Stimulated activated naive CD4-positive, alpha-beta T cell (primary cell): Measurements from ENCODE around the gene KCNE3.

ENCODE experiments used
- DNase-seq, 6 experiments: peaks; one replicate each; lab custom pipeline; 2025; lab: John Stamatoyannopoulos, UW

The KCNE3 gene, protein sequence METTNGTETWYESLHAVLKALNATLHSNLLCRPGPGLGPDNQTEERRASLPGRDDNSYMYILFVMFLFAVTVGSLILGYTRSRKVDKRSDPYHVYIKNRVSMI

DNA sequence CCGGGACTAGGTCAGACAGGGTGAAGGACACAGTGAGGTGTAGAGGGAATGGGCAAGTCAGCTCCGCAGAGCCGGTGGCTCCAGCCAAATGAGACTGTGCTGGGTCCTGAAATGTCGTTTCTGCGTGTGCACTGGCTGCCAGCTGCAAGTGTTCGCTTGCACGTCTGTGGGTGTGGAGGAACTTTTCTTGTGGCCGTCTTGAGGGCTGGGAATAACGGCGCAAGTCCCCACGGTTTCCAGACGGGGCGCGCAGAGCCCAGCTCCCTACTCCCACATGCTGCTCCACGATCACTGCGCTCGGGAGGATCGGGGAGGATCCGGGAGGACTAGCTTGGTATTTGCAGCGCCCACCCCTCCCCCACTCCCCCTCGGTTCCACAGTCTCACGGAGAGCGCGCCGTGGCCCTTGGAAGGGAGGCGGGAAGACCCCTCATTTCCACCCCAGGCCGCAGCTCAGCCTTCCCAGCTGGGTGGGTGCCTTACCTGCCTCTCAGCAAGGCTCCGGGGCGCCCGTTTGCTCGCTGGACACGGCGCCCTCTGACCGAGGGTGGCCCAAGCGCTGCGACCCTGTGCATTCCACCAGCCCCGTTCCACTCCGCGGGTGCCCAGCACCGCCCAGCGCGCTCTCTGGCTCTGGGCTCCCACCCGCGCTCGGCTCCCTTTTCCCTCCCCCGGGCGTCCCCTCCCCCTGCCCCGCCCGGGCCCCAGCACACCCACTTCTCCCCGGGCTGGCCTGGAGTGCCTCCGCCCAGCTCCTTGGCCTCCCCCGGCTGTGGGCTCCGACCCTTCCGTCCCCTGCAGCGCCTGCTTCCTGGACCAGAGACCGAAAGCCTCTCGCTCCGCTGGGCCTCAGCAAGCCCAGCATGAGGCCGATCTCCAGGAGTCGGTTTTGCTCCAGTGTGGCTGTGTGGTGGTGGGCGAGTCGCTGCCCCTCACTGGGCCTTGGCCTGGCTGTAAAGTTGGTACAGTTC, at the start of gene KCNE3:
TSS of gene KCNE3 (minus strand) at position 634 of the 970 bp plus-strand sequence. CDS start 9,986 bp downstream, outside the sequence.
- DNase-seq, result no peak

DNA sequence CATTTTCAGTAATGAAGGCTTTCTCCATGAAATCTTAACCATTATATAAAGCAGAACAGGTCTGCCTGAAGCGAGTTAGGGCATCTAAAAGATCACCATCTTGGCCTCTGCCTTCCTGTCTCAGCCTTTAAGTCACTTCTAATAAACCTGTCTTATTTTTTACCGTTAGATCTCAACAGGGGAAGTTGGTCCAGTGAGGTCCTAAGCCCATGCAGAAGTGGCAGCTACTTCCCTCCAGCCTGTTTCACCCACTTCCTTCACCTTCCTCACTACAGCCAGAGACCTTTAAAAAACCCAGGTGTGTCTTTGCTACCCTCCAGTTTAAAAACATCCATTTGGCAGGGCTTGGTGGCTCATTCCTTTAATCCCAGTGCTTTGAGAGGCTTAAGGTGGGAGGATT, 40.2 kb upstream of the KCNE3 start:
- no peak for DNase-seq

DNA sequence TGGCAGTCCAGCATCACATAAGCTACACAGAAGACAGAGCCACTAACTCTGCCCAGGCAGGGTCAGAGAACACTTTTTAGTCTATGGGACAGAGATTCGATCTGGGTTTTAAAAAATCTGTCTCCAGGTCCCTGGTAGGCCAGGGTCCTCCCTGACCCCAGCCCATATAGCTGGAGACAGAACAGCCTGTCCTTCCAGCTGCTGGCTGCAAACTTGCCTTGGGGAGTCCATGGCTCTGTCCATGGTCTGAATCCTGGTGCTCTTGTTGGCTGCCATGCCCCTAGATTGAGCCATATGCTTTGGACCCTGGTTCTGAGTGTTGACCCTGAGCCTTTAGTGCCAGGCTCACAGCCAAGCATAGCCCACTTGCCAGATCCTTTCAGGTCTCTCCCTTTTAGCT, 39.5 kb upstream of the KCNE3 start:
- DNase-seq, result no peak

DNA sequence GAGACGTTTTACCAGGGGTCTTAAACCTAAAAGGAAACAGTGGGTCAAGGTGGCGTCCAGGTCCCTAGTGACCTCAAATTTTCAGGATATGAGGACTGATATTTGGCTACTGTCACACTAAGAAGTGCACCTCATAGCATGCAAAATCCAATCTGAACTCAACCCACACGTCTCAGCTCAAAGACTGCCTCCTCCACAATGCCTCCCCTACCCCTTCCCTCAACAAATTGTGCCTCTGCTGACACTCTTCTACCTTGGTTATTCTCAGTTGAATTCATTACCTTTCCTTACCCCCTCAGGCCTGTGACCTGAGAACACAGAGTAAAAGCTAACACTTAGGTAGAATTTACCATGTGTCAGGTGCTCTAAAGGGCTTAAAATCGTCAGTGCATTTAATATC, 38.6 kb upstream of the KCNE3 start:
- DNase-seq, result no peak

DNA sequence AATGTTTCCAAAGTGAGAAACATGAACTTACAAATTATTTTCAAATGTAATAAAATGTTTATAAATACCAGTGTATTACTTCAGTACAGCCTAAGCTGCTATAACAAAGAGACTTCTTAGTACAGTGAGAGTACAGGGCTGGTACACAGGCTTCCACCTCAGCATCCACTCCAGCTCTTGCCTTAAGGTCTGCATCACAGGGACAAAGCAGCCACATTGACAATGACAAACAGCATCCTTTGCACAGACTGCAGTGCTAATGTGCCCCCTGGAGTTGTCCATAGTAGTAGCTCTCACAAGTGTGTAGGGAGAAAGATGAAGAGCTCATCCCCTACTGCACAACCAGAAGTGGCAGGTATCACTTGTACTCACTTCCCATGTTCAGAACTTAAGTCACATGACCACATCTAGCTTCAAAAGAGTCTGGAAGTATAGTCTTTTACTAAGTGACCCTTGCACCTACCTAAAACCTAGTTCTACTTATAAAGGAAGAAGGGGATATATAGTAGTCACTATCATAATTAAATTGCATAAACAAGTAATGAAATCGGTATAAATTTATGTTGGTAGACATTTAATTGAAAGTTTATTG, 36.8 kb upstream of the KCNE3 start:
- DNase-seq, result no peak

DNA sequence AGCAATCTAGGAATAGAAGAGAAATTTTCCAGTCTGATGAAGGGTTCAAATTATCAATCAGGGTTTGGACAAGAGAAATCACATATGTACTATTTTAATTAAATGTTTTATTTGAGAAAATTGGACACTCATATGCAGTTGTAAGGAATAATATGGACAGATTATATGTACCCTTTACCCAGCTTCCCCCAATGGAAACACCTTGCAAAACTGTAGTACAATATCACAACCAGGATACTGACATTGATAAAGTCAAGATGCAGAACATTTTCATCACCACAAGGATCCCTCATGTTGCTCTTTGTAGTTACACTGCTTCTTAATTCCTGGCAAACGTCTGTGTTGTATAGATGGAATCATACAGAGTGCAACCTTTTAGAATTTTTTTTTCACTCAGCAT, 27.6 kb upstream of the KCNE3 start:
- DNase-seq, result no peak

DNA sequence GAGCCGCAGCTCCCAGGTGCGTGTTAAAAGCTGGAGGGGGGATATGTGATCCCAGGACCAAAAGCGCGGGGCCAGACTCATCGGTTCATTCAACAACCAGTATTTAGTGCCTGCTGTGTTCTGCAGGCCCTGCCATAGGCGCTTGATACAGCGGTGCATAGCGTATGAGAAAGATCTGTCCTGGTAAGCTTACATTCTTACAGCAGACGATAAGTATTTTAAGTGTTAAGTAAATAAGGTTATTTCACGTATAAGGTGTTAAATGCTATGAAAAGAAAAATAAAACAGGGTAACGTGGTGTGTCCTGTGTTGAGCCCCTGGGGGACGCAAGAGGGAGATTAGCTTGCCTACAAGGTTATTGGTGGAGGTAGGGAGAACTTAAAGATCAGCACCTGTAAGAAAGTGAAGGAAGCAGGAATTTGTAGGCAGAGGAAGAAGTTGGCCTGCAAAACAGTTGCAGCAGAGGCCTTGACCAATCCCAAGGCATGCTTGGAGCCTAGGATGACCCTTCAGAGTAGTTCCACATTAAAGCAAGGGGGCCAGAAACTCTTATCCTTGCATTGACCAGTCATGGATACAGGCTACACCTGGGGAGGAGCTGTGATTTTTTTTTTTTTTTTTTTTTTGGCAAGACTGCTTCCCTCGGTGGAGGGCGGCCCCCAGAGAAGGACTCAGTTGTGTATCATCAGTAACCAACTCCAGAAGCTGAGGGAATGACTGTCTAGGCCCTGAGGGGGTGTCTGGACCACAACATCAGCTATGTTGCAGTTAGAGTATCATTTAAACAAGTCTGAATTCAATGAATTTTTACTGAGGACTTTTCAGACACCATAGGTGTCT, 26.7 kb upstream of the KCNE3 start:
- DNase-seq, result no peak

DNA sequence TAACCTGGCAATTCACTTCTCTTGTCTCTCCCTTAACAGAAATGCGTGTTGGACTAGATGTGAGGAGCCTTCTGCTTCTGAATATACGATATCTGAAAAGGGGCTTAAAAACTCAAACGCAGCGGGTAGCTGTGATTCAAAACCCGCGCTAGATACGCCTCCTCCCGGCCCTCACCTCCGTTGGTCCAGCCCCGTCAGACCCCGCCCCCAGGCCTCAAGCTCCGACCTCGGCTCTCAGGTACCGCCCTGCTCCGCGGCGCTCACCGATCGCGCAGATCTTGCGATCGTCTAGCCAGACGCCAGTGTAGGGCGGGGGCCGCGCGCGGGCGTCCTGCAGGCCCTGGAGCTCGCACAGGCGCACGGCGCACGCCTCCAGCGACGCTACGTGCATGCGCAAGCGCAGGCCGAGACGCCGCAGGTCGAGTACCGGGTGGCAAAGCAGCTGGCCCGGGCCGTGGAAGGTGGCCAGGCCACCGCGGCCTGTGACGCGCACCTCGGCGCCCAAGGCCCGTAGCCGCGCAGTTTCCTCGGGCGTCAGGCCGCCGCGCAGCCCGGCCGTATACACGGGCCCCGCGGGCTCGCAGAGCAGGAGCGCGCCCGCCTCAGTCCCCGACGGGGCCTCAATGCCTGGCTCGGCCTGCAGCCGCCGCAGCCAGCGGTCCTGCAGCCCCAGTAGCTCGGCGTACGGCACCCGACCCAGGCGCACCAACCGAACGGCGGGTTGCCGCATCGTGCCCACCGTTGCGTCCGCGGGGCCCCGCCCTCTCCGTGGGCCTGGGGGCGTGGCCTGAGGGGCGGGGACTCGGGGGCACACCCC, 25.8 kb upstream of the KCNE3 start, which contains the start of gene LIPT2:
TSS of gene LIPT2 (minus strand) at position 751 of the 817 bp plus-strand sequence. CDS start at position 730, 21 bp downstream.
- DNase-seq, result peak; percentile 93 to 96 (median 94)

DNA sequence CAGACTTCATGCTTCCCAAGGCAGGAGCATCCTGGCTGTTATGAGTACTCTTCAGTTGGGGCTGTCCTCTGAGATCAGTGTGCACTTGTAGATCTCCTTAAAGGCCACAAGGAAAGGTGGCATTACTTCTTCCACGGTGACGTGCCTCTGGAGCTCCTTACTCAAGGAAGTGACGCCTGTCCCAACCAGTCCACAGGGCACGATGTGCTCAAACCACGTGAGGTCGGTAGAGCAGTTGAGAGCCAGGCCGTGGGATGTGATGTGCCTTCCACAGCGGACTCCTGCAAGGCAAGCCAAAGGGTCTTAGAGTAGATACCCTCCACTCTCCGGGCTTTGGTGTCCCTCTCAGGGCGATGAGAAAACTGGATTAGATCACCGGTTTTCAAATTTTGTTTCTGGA, 24.7 kb upstream of the KCNE3 start:
- DNase-seq, result no peak

DNA sequence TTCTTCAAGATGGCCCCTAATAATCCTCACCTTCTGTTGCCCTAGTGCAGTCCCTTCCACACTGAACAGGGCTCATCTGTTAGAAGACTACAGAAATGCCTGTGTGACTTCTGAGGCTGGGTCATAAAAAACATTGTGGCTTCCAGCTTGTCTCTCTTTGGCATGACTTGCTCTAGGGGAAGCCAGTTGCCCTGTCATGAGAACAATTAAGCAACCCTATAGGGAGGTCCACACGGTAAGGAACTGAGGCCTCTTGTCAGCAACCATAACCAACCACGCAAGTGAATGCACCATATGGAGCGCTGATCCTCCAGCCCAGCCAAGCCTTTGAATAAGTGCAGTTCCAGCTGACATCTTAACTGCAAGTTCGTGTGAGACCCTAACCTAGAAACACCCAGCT, 23.6 kb upstream of the KCNE3 start:
- no peak for DNase-seq

DNA sequence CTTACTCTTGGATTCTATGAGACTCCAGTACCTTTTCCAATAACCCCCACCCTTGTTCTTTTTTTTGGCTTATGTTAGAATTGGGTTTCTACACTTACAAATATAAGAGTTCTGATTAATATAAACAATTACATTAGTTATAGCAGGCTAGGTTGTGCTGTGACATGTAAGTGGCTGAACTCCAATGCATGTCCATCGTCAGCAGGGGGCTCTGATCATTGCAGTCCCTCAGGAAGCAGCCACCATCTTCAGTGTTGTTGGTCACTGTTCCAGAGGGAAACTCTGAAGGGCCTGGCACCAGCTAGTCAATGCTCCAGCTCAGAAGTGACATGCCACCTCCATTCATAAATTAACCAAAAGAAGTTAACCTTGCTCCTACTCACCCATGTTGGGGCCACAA, 20.5 kb upstream of the KCNE3 start:
- DNase-seq, result no peak

DNA sequence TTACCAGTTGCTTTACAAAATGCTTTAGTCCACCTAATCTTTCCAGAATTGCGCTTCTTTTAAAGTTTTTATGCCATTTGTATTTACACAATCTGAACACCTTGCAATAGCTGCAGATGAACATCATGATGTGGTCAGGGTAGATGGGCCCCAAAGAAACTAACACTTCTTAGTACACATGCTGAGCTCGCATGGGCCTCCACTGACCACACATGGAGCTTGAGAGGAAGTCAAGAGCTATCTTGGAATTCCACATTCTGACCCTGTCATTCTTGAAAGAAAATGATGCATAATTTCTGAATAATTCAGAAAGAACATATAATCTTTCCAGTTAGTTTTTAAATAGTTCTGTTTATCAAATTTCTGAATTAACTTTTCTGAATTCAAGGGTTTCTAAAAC, 18.5 kb upstream of the KCNE3 start:
- no peak for DNase-seq

DNA sequence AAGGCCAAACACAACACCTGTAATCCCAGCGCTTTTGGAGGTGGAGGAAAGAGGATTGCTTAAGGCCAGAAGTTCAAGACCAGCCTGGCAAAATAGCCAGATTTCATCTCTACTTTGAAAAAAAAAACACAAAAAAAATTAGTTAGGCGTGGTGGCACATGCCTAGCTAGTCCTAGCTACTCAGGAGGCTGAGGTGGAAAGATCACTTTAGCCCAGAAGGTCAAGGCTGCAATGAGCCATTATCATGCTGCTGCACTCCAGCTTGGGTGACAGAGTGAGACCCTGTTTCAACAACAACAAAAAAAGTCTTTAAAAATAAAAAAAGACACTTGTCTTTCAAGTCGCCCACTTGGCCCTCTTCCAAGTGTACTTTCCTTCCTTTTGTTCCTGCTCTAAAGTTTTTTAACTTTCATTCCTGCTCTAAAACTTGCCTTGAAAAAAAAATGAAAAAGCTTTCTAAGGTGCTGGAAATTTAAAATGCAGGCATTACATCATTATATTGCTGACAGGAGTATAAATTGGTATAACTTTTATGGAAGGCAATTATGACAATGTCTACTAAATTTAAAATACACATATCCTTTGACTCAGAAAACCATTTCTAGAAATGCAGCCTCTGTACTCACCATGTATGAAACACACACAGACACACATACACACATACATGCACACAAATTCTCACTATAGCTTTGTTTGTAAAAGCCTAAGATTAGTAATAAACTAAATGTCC, 13.5 kb upstream of the KCNE3 start:
- DNase-seq, result no peak

DNA sequence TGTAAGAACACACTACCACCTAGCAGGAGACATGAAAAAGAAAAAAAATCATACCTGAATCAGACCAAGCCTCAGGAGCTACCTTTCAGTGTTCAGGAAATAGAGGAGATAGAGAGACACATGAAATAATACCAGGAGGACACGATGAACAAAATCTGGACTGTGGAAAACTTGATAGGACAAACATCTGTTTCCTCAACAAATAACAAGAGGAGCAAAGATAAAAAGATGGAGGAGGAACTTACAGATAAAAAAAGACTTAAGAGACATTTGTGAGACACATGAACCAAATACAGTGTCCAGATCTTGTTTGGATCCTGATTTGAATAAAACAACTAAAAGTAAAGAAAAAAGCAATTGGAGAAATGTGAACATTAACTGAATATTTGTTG, 12.4 kb upstream of the KCNE3 start:
- no peak for DNase-seq

DNA sequence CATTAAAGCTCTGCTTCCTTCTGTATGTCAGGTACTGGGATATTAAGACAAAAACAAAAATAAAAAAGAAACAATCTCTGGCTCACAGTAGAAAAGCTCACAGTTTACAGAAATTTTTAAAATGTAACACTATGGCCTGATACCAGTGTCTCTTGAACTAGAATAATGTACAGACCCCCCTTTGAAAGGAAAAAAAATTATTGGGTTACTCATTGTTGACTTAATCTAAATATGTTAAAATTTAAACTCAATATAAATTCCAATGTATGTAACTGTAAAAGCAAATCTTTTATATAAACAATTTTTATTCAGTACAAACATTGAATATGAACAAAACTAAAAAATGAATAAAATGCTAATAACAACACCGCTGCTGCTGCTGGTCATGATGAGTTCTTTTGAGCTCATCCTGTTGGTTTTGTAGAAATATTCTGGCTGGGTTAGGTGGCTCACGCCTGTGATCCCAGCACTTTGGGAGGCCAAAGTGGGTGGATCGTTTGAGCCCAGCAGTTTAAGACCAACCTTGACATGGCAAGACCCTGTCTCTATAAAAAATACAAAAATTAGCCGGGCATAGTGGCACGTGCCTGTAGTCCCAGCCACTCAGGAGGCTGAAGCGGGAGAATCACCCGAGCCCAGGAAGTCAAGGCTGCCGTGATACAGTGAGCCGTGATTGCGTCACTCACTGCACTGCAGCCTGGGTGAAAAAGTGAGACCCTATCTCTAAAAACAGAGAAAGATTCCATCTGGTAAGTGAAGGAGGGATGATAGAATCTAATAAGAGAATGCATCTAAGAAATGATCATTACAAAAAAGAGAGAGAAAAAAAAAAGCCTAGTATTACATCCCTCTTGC, 11.8 kb upstream of the KCNE3 start:
- no peak for DNase-seq

DNA sequence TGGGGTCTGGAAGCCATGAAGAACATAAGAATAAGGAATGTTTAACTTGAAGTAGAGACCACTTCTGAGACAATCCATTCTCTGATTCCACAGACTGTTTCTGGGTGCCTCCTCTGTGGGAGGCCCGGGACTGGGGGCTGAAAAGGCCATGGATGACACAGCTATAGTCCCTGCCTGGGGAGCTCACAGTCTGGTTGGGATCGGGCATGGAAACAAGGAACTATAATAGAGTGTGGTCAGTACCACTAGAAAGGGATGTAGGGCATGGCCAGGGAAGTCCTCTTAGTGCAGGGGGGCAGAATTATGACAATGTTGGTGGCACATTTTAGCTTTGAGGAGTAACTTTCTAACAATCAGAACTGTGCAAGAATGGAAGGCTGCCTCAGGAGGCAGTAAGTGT, 9.2 kb upstream of the KCNE3 start:
- DNase-seq, result no peak

DNA sequence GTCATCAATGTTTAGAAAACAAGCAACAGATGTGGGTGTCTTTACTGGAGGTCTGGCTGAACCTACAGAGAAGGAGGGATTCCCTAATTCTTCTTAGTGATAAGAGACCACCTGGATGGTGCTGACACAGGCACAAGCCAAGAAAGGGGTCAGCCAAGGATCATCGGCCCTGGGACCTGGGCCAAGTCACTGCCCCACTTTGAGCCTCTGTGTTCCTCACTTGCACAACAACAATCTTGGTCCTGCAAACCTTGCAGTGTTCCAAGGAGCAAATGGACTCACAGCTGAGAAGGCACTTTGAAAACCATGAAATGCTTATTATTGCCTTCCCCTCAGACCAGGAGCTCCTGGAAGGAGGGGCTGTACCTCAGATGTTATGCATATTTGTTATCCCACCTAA, 7.0 kb upstream of the KCNE3 start:
- no peak for DNase-seq

DNA sequence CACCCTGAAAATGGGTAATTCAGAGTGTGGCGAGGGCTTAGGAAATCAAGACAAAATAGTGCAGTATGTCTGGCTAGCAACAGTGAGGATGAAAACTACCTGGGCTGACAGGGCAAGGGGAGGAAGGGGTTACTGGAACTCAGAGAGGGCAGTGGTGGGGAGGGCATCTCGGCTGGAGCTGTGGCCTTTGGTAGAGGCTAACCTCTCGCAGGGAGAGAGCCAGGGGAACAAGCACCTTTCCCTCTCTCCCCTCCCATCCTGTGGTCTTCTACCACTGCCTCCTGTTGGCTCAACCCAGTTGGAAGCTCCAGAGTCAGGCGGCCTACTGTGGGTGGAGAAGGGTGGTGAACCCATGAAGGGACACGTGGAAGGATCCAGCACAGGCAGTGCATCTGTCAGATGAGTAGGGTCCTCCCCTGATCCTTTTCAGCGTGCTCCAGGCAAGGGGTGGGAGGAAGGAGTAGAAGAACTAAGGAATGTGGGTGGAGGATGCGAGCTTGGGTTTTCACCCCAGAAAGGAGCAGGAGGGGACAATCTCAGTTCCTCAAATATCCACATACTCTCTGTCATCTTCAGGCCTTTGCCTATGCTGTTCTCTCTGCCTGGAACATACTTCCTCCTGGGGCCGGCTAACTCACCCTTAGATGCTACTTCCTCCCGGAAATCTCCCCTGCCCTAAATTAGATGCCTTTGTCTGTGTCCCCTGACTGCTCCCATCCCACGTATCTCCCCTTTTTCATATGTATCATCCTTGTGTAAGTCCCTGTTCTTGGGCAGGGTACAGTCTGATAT, 6.2 kb upstream of the KCNE3 start:
- no peak for DNase-seq
